GM12878 (cell line): ENCODE data around the gene PRRT4. TPM values are rescaled to one million over a fixed set of nuclear protein-coding genes. Genes with fewer than 3 reads are reported as not detected.

Experiments used
- ATAC-seq: fragments of 200-7000 bp; cut with Tn5 transposase; 3 replicates; pipeline ENCODE4 v1.9.1; 2020; ENCODE audit warnings: mild to moderate bottlenecking, moderate library complexity
- BruUV-seq: library from RNA; stranded (reverse); fragments of 400-500 nt; replicated peaks from 2 replicates; lab custom pipeline; 2021; lab: Mats Ljungman, UMichigan
- CTCF ChIA-PET: fragments of 300-600 bp; sonication (Branson Sonifier 250); formaldehyde crosslinking; extraction: SDS; loops from one replicate; lab custom pipeline; 2021; ENCODE audit warnings: inconsistent platforms; lab: Yijun Ruan, JAX
- POLR2A ChIA-PET: fragments of 350-600 bp; formaldehyde crosslinking; extraction: SDS; loops from one replicate; lab custom pipeline; 2021; ENCODE audit warnings: inconsistent platforms; lab: Charles Lee
- RAD21 ChIA-PET: fragments of 300-600 bp; sonication (Branson Sonifier 250); formaldehyde crosslinking; loops from one replicate; lab custom pipeline; 2023; ENCODE audit warnings: antibody characterized with exemption; ENCODE audit not compliant: unreplicated experiment; lab: Charles Lee
- SMC1A ChIA-PET: fragments of 300-600 bp; sonication (Branson Sonifier 250); formaldehyde crosslinking; loops from one replicate; lab custom pipeline; 2023; ENCODE audit not compliant: unreplicated experiment, uncharacterized antibody; lab: Charles Lee
- DNase-seq: peaks from one replicate; pipeline ENCODE4 v3.0.0-alpha.2; 2011; ENCODE audit warnings: low read depth, low spot score
- FAIRE-seq: peaks from 3 replicates; lab custom pipeline; 2011; peaks lifted over from hg19 to GRCh38; lab: Jason Lieb, UNC
- H2AFZ ChIP-seq: 2 replicates; pipeline ENCODE4 v1.6.0; 2011; ENCODE audit warnings: low read depth, low read length, control low read depth; ENCODE audit not compliant: control insufficient read depth
- H3K27ac ChIP-seq: 2 replicates; pipeline ENCODE4 v1.5.1; 2011; ENCODE audit warnings: control low read depth; ENCODE audit not compliant: control insufficient read depth, insufficient read depth
- H3K27me3 ChIP-seq, 2 experiments: replicated peaks in 1 of 2; 2 replicates each; pipeline versions ENCODE4 v1.6.0 to v1.6.1; 2011; ENCODE audit warnings: low read length in 1 of 2; ENCODE audit not compliant: control insufficient read depth in 2 of 2, insufficient read depth in 2 of 2
- H3K36me3 ChIP-seq, 2 experiments: 2 replicates each; pipeline ENCODE4 v1.5.1; 2011; ENCODE audit warnings: low read length in 1 of 2; ENCODE audit not compliant: control insufficient read depth in 2 of 2, insufficient read depth in 2 of 2
- H3K4me1 ChIP-seq: 2 replicates; pipeline ENCODE4 v1.6.1; 2011; ENCODE audit warnings: mild to moderate bottlenecking, low read length, moderate library complexity, mixed read lengths; ENCODE audit not compliant: control insufficient read depth, insufficient read depth
- H3K4me2 ChIP-seq: 2 replicates; pipeline ENCODE4 v1.6.0; 2011; ENCODE audit warnings: control low read depth; ENCODE audit not compliant: control insufficient read depth, insufficient read depth
- H3K4me3 ChIP-seq: fragments of 200-600 bp; sonication (generic); 2 replicates; pipeline ENCODE4 v1.5.1; 2016
- H3K79me2 ChIP-seq: 2 replicates; pipeline ENCODE4 v1.6.0; 2011; ENCODE audit warnings: low read length; ENCODE audit not compliant: control insufficient read depth, insufficient read depth
- H3K9ac ChIP-seq: 2 replicates; pipeline ENCODE4 v1.8.0; 2011; ENCODE audit warnings: low read length, control low read depth, mixed read lengths; ENCODE audit not compliant: control insufficient read depth, insufficient read depth
- H3K9me3 ChIP-seq: replicated peaks from 3 replicates; pipeline ENCODE4 v1.5.1; 2011; ENCODE audit warnings: mild to moderate bottlenecking, low read length; ENCODE audit not compliant: control insufficient read depth, insufficient read depth
- H4K20me1 ChIP-seq: 2 replicates; pipeline ENCODE4 v1.6.0; 2011; ENCODE audit not compliant: control insufficient read depth, insufficient read depth
- BCL11A ChIP-seq: IDR thresholded peaks from 2 replicates; pipeline ENCODE4 v1.6.1; 2011; ENCODE audit warnings: low read depth, low read length
- EZH2 ChIP-seq: IDR thresholded peaks from 2 replicates; pipeline ENCODE4 v1.6.1; 2012; ENCODE audit warnings: low read depth, mild to moderate bottlenecking, control low read depth, inconsistent platforms, low read length, borderline replicate concordance; ENCODE audit not compliant: control insufficient read depth
- IKZF1 ChIP-seq: fragments of 450-650 bp; conservative IDR thresholded peaks from 2 replicates; pipeline ENCODE4 v1.6.1; 2017; ENCODE audit warnings: antibody characterized with exemption, mild to moderate bottlenecking
- IKZF2 ChIP-seq, 2 experiments: fragments of 450-650 bp; IDR thresholded peaks; 2 replicates each; pipeline ENCODE4 v1.6.1; 2017; ENCODE audit warnings: mild to moderate bottlenecking in 2 of 2, moderate library complexity in 2 of 2
- KAT2A ChIP-seq: conservative IDR thresholded peaks from 2 replicates; pipeline ENCODE4 v1.6.1; 2011; ENCODE audit warnings: low read depth, low read length; ENCODE audit not compliant: control insufficient read depth
- PAX8 ChIP-seq: fragments of 450-650 bp; IDR thresholded peaks from 2 replicates; pipeline ENCODE4 v1.6.1; 2017; ENCODE audit warnings: mild to moderate bottlenecking, moderate library complexity
- ZBED1 ChIP-seq: IDR thresholded peaks from 2 replicates; pipeline ENCODE4 v1.6.1; 2016; ENCODE audit warnings: borderline replicate concordance
- ZZZ3 ChIP-seq: IDR thresholded peaks from 2 replicates; pipeline ENCODE4 v1.6.1; 2011; ENCODE audit warnings: low read depth; ENCODE audit not compliant: control insufficient read depth, insufficient read length
- WGBS: methylation state at CpG from one replicate; pipeline ENCODE4 v1.1.6; 2016; ENCODE audit warnings: low lambda C conversion rate; ENCODE audit not compliant: insufficient replicate concordance, insufficient coverage; ENCODE audit errors: missing lambda C conversion rate; 5-methylcytosine and 5-hydroxymethylcytosine counted together
- in situ Hi-C: fragments of 300-500 bp; cut with MboI; formaldehyde crosslinking; loops from 9 replicates; pipeline ENCODE4 v1.14.3; 2018; ENCODE audit warnings: mixed read lengths
- intact Hi-C: fragments of 100-400 bp; cut with micrococcal nuclease; formaldehyde crosslinking; loops from one replicate; pipeline ENCODE4 v1.14.2; 2022; ENCODE audit not compliant: unreplicated experiment
- polyA plus RNA-seq, 11 experiments: library from polyadenylated mRNA; depleted of rRNA in 4 of 11; unstranded in 6 of 11; stranded (reverse) in 5 of 11; fragments of >200 nt; fragmentation: Nextera tagmentation in 4 of 11; fragmentation: Illumina TruSeq in 1 of 11; extraction: Ambion mirVana in 4 of 11; extraction: Trizol in 1 of 11; gene quantifications; 1 replicate in 1 of 11; 2 replicates in 10 of 11; pipeline versions ENCODE4 v1.2.1 to v1.2.3, GENCODE V29; 2011 to 2016; ENCODE audit warnings: inconsistent platforms in 2 of 11, missing spikeins in 2 of 11, low read depth in 1 of 11
- total RNA-seq, 4 experiments: library from RNA; depleted of rRNA in 3 of 4; stranded (reverse); fragments of >200 nt in 3 of 4; fragmentation: Illumina TruSeq in 1 of 4; extraction: Trizol in 1 of 4; gene quantifications; 2 replicates each; pipeline versions ENCODE4 v1.2.1 to v1.2.3, GENCODE V29; 2013 to 2021
- TF ChIP-seq, protein P1 (sequence below): fragments of 450-650 bp; IDR thresholded peaks from 2 replicates; pipeline ENCODE4 v1.6.1; 2017; ENCODE audit warnings: mild to moderate bottlenecking, low read depth, inconsistent platforms; ENCODE audit not compliant: poor library complexity, severe bottlenecking
- TF ChIP-seq, protein P2 (sequence below): fragments of 450-650 bp; IDR thresholded peaks from 2 replicates; pipeline ENCODE4 v1.6.1; 2017; ENCODE audit warnings: mild to moderate bottlenecking
- TF ChIP-seq, protein P3 (sequence below): fragments of 450-650 bp; IDR thresholded peaks from 2 replicates; pipeline ENCODE4 v1.6.1; 2016; ENCODE audit warnings: mild to moderate bottlenecking
- TF ChIP-seq, protein P4 (sequence below): fragments of 450-650 bp; IDR thresholded peaks from 2 replicates; pipeline ENCODE4 v1.6.1; 2017; ENCODE audit warnings: low read depth, mild to moderate bottlenecking, moderate library complexity

PRRT4 gene
- total and polyA plus RNA-seq, 10 of the 15 experiments (the other 5 are each of a cell fraction or from before 2014, with no cell fraction given), result not detected

DNA sequence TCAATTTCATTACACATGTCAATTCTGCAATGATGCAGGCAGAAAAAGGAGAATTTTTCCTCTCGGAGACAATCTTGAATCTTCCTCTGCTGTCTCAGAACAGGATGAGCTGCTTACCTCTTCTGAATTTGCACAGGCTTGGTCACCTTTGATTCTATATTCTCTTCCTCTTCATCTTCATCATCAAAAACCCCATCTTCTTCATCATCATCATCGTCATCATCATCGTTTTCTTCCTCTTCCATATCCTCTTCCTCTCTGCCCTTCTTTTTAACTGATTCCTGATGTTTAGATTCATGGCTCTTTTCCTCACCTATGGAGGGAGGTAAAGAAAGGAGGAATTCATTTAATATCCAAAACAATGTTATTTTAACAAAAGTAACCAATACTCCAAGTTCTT lies 25.8 kb downstream of the PRRT4 start (continued):
- TF ChIP-seq, protein P1, sequence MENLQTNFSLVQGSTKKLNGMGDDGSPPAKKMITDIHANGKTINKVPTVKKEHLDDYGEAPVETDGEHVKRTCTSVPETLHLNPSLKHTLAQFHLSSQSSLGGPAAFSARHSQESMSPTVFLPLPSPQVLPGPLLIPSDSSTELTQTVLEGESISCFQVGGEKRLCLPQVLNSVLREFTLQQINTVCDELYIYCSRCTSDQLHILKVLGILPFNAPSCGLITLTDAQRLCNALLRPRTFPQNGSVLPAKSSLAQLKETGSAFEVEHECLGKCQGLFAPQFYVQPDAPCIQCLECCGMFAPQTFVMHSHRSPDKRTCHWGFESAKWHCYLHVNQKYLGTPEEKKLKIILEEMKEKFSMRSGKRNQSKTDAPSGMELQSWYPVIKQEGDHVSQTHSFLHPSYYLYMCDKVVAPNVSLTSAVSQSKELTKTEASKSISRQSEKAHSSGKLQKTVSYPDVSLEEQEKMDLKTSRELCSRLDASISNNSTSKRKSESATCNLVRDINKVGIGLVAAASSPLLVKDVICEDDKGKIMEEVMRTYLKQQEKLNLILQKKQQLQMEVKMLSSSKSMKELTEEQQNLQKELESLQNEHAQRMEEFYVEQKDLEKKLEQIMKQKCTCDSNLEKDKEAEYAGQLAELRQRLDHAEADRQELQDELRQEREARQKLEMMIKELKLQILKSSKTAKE, result no peak

DNA sequence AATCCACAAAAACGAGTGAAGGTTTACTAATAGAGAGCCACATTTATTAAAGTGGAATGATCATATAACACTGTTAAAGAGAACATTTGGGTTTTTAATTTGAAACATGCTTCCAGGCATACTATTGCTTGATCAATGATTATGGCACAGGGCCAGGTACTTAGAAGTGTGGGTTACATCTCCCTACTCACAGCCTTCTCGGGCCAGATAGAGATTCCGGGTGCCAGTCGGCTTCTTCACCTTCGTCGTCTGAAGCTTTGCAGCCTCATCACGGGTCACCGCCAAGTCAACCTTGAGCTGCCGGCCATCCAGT lies 37.2 kb downstream of the PRRT4 start:
- in situ Hi-C loops, result no loop called here
- H3K36me3 ChIP-seq, result peaks cover 9 to 14% of the 10 kb centered on the region in 2 experiments; a peak in 3 of 4 replicates
- POLR2A ChIA-PET, result no interaction called here
- TF ChIP-seq, protein P2, sequence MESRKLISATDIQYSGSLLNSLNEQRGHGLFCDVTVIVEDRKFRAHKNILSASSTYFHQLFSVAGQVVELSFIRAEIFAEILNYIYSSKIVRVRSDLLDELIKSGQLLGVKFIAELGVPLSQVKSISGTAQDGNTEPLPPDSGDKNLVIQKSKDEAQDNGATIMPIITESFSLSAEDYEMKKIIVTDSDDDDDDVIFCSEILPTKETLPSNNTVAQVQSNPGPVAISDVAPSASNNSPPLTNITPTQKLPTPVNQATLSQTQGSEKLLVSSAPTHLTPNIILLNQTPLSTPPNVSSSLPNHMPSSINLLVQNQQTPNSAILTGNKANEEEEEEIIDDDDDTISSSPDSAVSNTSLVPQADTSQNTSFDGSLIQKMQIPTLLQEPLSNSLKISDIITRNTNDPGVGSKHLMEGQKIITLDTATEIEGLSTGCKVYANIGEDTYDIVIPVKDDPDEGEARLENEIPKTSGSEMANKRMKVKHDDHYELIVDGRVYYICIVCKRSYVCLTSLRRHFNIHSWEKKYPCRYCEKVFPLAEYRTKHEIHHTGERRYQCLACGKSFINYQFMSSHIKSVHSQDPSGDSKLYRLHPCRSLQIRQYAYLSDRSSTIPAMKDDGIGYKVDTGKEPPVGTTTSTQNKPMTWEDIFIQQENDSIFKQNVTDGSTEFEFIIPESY, result no peak
- TF ChIP-seq, protein P3, sequence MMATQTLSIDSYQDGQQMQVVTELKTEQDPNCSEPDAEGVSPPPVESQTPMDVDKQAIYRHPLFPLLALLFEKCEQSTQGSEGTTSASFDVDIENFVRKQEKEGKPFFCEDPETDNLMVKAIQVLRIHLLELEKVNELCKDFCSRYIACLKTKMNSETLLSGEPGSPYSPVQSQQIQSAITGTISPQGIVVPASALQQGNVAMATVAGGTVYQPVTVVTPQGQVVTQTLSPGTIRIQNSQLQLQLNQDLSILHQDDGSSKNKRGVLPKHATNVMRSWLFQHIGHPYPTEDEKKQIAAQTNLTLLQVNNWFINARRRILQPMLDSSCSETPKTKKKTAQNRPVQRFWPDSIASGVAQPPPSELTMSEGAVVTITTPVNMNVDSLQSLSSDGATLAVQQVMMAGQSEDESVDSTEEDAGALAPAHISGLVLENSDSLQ, result no peak
- TF ChIP-seq PAX8 (no peak), ZBED1 (no peak), EZH2 (no peak), KAT2A (no peak), ZZZ3 (no peak), BCL11A (no peak), IKZF2 (IDR thresholded peaks at IDR 0.05) (no peak), IKZF1 (no peak)
- TF ChIP-seq, protein P4, sequence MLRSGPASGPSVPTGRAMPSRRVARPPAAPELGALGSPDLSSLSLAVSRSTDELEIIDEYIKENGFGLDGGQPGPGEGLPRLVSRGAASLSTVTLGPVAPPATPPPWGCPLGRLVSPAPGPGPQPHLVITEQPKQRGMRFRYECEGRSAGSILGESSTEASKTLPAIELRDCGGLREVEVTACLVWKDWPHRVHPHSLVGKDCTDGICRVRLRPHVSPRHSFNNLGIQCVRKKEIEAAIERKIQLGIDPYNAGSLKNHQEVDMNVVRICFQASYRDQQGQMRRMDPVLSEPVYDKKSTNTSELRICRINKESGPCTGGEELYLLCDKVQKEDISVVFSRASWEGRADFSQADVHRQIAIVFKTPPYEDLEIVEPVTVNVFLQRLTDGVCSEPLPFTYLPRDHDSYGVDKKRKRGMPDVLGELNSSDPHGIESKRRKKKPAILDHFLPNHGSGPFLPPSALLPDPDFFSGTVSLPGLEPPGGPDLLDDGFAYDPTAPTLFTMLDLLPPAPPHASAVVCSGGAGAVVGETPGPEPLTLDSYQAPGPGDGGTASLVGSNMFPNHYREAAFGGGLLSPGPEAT, result no peak
- TF ChIP-seq, all 136 proteins: peak for 0
- no peak for ATAC-seq
- Histone ChIP-seq H3K4me1 (no peaks in the 10 kb centered on the region), H3K79me2 (no peaks in the 10 kb centered on the region), H3K9ac (no peak overlapping the region), H4K20me1 (no peaks in the 10 kb centered on the region), H3K9me3 (no peaks in the 10 kb centered on the region), H3K27me3 (no peaks in the 10 kb centered on the region), H3K4me3 (no peak overlapping the region), H3K27ac (no peak overlapping the region), H2AFZ (no peak overlapping the region), H3K4me2 (no peak overlapping the region)
- WGBS, result 86% methylated on average over 9 of the region's 9 CpGs
- intact Hi-C loops, result no loop called here
- no TSS peak for BruUV-seq
- no peak for DNase-seq
- ChIA-PET CTCF (interaction anchor here (1.7 kb wide), 1 partner anchor 189 kb away, joined by 6 read pairs; no protein-coding TSS in a partner anchor), RAD21 (no interaction called here), SMC1A (interaction anchor here (0.9 kb wide), 1 partner anchor 268 kb away, joined by 3 read pairs; no protein-coding TSS in a partner anchor)
- no peak for FAIRE-seq
